Limb (tissue), 2 donors: ENCODE measurements around the gene MRPL48.
"Not testable (repeated sequence)": the region's sequence is repeated elsewhere in the genome, so short reads cannot be mapped to it uniquely, and the experiment has no call there.

Experiments used
- DNase-seq, 2 donors: peaks; one replicate each; pipeline ENCODE4 v3.0.0-alpha.2; 2016; ENCODE audit errors: extremely low spot score in 2 of 2

The MRPL48 gene

DNA sequence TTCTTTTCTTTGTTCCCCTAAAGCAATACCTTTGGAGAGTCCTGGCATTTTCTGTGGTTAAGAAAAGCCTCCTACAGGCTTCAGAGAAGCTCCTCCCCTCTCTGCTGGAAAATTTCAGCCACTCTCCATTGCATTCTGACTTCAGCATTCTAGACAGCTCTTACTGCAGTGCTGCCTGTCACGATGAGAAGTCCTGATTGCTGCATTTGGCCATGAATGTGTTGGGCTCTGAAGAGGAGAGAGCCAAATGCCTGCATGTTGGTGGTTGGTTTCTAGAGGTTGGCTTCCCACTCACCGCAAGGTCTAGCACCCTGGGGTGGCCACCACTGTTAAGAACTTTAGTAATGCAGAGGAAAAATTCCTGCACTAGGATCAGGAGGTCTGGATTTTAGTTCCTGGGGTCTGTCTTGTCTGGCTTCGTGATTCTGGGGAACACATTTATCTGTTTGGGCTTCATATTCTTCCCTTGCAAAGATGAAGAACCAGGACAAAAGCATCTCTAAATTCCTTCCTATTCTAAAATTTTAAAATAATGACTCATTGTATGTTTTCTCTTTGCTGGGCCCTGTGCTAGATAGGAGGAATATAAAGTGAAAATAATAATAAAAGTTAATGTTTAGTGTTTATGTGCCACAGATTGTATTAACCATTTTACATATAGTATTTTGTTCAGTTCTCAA lies 50.9 kb downstream of the MRPL48 start:
- DNase-seq, result no peak

DNA sequence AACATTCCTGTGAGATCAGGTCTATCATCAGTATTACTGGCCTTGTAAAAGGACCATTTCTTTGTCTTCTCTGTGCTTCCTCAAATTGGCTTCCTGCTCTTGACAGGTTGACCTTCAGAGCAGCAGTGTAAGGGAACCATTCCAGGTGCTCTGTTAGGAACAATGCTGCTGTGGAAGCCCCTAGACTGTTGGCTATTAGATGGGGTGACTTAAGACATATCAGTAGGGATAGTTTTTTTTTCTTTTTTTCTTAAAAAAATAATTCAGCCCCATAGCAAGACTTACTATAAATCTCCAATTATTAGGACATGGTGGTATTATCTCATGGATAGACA lies 51.4 kb downstream of the MRPL48 start:
- DNase-seq, result no peak

- DNase-seq, result no peak
Observed at GRCh38 chr11:73851046-73851764, 63.5 kb downstream of the MRPL48 start.

- DNase-seq, result no peak
Observed at GRCh38 chr11:73852049-73852448, 64.4 kb downstream of the MRPL48 start.

- no peak for DNase-seq
Observed at GRCh38 chr11:73854680-73855079, 67.0 kb downstream of the MRPL48 start.

- no peak for DNase-seq
Observed at GRCh38 chr11:73856031-73856567, 68.4 kb downstream of the MRPL48 start.

DNA sequence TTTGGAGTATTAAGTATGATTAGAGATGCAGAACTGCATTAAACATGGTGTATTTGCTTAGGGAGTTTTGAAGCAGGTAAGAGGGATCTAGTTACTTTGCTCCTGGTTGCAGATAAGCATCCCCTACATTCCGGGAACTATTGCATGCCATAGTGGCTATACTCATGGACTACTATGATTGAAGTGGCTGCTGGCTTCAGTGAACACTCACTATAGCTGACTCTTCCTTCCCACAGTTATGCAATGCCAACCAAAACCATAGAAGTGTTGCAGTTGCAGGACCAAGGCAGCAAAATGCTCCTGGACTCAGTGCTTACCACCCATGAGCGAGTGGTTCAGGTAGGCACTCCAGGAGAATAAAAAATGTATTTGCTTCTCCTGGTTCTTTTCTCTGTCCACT lies 72.0 kb downstream of the MRPL48 start:
- no peak for DNase-seq

GRCh38 chr11:73860202-73860601 lies 72.5 kb downstream of the MRPL48 start:
- no peak for DNase-seq

DNA sequence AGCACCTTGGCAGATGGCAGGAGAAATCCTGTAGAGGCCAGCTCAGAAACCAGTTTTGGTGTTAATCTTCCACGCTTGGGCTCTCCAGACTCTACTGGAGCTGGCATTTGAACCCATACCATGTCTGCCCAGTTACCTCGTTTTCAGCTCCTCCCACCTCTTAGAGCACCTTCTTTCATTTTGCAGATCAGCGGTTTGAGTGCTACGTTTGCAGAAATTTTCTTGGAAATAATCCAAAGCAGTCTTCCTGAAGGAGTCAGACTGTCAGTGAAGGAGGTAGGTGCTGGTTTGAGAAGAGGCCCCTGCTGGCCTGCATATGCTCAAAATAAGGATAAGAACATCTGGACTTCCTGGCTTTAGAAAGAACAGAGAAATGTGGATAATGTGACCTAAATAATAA lies 75.3 kb downstream of the MRPL48 start:
- no peak for DNase-seq

- DNase-seq, result no peak
Observed at GRCh38 chr11:73866095-73866579, 78.5 kb downstream of the MRPL48 start.

DNA sequence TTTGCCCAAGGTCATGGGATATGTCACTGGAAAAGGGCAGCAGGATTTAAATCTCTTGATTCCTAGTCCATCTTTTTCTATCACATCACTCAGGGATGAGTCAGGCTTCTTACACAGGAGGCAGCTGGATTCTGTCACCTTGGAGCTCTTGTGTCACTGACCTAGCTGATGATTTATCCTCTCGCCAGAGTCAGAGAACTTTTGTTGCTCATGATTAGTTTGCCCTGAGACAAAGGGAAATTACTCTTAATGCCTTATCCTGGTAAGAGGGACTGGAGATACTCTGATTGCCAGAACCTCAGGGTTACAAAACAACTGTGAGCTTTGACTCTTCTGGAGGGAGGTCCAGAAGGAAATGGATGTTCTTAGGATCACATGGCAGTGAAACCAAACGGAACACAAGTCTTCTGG lies 78.9 kb downstream of the MRPL48 start:
- DNase-seq, result no peak

- DNase-seq, result no peak
Observed at GRCh38 chr11:73869332-73869949, 81.8 kb downstream of the MRPL48 start.

- DNase-seq, result no peak
Observed at GRCh38 chr11:73870261-73870660, 82.6 kb downstream of the MRPL48 start.

DNA sequence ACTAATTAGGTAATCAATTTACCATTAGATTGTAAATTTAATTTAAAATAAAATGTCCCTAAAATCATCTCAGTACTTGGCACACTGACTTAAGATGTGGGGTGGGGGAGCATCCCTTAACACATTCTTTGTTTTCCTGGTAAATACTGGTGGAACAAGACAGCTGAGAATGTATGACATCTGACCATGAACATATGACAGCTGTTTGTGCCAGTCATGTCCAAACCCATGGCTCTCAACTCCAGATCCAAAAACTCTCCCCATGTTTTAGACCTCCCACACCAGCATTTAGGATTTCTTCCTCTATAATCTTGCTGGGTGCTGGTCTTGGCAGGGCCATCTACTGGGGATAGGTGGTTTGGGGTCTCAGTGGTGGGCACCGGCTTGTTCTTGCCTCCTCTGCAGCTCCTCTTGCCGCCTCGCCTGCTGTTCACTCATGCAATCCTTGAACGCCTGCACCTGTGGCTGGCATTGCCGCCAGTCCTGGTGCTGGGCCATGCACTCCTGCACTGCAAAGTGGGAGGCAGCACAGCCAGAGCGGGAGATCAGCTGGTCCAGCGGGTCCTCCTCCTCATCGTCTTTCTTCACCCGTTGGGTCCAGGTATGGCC lies 85.2 kb downstream of the MRPL48 start:
- peak; percentile 32 to 60 for DNase-seq

- DNase-seq, result no peak
Observed at GRCh38 chr11:73875380-73875779, 87.7 kb downstream of the MRPL48 start.

DNA sequence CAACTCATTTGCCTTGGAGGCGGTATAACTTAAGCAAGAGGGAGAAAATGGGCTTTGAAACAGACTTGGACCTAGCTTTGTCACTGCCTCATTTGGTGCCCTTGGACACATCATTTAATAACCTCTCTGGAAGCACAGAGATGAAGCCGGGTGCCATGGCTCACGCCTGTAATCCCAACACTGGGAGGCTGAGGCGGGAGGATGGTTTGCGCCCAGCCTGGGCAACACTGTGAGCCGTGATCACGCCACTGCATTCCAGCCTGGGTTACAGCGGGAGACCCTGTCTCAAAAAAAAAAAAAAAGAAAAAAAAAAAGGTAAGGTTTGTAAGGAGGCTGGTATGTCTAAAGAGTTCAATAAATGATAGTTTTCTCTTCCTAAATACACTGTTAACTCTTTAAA lies 88.2 kb downstream of the MRPL48 start:
- DNase-seq, result no peak

- peak; percentile 96 to 98 for DNase-seq
Observed at GRCh38 chr11:73876424-73877310, 89.0 kb downstream of the MRPL48 start, which contains the start of the genes COA4 and PAAF1. Gene COA4 (minus strand): TSS chr11:73876846. CDS start chr11:73873378, 3,468 bp downstream. Gene PAAF1 (plus strand): TSS chr11:73876999. CDS start chr11:73877022, 23 bp downstream.

GRCh38 chr11:73878771-73879170 lies 91.1 kb downstream of the MRPL48 start:
- no peak for DNase-seq

GRCh38 chr11:73880449-73880848 lies 92.8 kb downstream of the MRPL48 start:
- not testable (repeated sequence) for DNase-seq

DNA sequence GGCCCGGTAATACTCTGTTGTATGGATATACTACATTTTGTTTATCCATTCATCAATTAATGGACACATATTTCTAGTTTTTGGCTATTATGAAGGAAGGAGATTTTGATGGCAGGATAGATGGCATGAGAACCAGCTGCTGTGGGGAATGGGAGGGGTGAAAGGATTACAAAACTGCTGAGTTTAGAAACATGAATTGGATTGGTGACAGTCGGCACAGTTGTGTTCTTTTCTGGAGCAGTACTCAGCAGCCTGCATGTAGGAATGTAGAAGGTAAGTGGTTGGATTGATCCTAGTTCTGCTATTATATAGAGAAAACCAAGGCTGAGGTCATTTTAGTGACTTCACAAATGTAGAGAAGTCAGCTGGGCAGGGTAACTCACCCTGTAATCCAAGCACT lies 96.2 kb downstream of the MRPL48 start:
- DNase-seq, result no peak

DNA sequence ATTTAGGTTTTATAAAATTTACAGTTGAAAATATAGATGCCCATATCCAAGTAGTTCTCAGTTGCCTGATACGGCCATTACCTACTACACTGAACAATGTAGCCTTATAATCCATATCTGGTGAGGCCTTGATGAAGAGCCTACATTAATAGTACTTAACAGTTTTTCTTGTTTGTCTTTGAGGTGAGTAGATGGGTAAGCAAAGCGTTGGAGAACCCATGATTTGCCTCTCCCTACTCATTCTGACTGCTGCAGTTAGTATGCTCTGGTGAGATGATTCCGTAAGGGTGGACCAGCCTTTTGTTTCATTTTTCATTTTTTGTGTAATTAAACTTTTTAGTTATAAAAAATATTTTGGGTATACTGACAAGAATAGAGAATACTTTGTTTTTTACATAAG lies 100.6 kb downstream of the MRPL48 start:
- DNase-seq, result no peak
